Ecto neural progenitor cell (in vitro differentiated cells): Measurements from ENCODE around the gene SERINC4.
A peak's percentile ranks its signal among the peaks of the same experiment; 100 is the strongest.
"Not testable (repeated sequence)": the region's sequence is repeated elsewhere in the genome, so short reads cannot be mapped to it uniquely, and the experiment has no call there.

ENCODE experiments used
- DNase-seq: peaks from one replicate; pipeline ENCODE4 v3.0.0-alpha.2; 2018; ENCODE audit warnings: low spot score

Gene SERINC4

GRCh38 chr15:43749690-43750345 lies 50.2 kb downstream of the SERINC4 start:
- no peak for DNase-seq

GRCh38 chr15:43748376-43748775 lies 51.6 kb downstream of the SERINC4 start:
- DNase-seq, result no peak

- not testable (repeated sequence) for DNase-seq
These were observed 53.1 kb downstream of the SERINC4 start for GRCh38 chr15:43746903-43747309.

- peak; percentile 97 for DNase-seq
These were observed 53.6 kb downstream of the SERINC4 start, which contains the start of gene PDIA3 for GRCh38 chr15:43746245-43746902. Gene PDIA3 (plus strand): TSS chr15:43746438. CDS start chr15:43746540, 102 bp downstream.
